Measurements from ENCODE around the gene TP53AIP1. TPM values are rescaled to one million over a fixed set of nuclear protein-coding genes. Genes with fewer than 3 reads are reported as not detected.

TP53AIP1 gene
- total and polyA plus RNA-seq, 9 of the 15 experiments (the other 6 are each of a cell fraction or from before 2014, with no cell fraction given), result not detected

DNA sequence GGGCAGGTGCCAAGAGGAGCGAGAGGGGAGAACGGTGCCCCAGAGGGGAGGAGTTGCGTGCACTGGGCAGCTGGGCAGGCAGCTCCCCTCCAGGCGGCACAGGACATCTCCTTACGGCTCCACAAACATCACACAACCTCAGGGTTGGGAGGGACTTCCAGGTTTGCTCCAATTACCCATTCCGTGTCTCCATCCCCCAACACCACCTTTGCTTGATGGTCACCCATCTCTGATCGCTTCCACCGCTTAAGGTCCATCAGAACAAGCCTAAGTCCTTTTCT, 14.5 kb upstream of the TP53AIP1 start:
- no peak for FAIRE-seq
- ATAC-seq, result no peak
- no peak for TF ChIP-seq MTF1 (CRISPR knock-in tag; IDR thresholded peaks at IDR 0.05; ENCODE audit: borderline replicate concordance)
- TF ChIP-seq, protein P1, sequence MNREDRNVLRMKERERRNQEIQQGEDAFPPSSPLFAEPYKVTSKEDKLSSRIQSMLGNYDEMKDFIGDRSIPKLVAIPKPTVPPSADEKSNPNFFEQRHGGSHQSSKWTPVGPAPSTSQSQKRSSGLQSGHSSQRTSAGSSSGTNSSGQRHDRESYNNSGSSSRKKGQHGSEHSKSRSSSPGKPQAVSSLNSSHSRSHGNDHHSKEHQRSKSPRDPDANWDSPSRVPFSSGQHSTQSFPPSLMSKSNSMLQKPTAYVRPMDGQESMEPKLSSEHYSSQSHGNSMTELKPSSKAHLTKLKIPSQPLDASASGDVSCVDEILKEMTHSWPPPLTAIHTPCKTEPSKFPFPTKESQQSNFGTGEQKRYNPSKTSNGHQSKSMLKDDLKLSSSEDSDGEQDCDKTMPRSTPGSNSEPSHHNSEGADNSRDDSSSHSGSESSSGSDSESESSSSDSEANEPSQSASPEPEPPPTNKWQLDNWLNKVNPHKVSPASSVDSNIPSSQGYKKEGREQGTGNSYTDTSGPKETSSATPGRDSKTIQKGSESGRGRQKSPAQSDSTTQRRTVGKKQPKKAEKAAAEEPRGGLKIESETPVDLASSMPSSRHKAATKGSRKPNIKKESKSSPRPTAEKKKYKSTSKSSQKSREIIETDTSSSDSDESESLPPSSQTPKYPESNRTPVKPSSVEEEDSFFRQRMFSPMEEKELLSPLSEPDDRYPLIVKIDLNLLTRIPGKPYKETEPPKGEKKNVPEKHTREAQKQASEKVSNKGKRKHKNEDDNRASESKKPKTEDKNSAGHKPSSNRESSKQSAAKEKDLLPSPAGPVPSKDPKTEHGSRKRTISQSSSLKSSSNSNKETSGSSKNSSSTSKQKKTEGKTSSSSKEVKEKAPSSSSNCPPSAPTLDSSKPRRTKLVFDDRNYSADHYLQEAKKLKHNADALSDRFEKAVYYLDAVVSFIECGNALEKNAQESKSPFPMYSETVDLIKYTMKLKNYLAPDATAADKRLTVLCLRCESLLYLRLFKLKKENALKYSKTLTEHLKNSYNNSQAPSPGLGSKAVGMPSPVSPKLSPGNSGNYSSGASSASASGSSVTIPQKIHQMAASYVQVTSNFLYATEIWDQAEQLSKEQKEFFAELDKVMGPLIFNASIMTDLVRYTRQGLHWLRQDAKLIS (CRISPR knock-in tag; IDR thresholded peaks at IDR 0.05), result no peak
- TF ChIP-seq MAFK (IDR thresholded peaks at IDR 0.05; ENCODE audit: low read length), result no peak
- TF ChIP-seq, protein P2, sequence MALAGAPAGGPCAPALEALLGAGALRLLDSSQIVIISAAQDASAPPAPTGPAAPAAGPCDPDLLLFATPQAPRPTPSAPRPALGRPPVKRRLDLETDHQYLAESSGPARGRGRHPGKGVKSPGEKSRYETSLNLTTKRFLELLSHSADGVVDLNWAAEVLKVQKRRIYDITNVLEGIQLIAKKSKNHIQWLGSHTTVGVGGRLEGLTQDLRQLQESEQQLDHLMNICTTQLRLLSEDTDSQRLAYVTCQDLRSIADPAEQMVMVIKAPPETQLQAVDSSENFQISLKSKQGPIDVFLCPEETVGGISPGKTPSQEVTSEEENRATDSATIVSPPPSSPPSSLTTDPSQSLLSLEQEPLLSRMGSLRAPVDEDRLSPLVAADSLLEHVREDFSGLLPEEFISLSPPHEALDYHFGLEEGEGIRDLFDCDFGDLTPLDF (CRISPR knock-in tag; IDR thresholded peaks at IDR 0.05), result no peak
- no peak for TF ChIP-seq SIN3B (IDR thresholded peaks at IDR 0.05; ENCODE audit: low read depth)
- no peak for TF ChIP-seq KDM4B (IDR thresholded peaks at IDR 0.05; ENCODE audit: borderline replicate concordance in 2 of 2, low read depth in 1 of 2)
- no peak for TF ChIP-seq KLF6 (CRISPR knock-in tag; IDR thresholded peaks at IDR 0.05; ENCODE audit: borderline replicate concordance)
- TF ChIP-seq, protein P3, sequence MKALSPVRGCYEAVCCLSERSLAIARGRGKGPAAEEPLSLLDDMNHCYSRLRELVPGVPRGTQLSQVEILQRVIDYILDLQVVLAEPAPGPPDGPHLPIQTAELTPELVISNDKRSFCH (CRISPR knock-in tag; IDR thresholded peaks at IDR 0.05), result no peak
- TF ChIP-seq, protein P3 (tag; IDR thresholded peaks at IDR 0.05), result no peak
- TF ChIP-seq, protein P4, sequence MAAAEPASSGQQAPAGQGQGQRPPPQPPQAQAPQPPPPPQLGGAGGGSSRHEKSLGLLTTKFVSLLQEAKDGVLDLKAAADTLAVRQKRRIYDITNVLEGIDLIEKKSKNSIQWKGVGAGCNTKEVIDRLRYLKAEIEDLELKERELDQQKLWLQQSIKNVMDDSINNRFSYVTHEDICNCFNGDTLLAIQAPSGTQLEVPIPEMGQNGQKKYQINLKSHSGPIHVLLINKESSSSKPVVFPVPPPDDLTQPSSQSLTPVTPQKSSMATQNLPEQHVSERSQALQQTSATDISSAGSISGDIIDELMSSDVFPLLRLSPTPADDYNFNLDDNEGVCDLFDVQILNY (CRISPR knock-in tag; IDR thresholded peaks at IDR 0.05), result no peak
- TF ChIP-seq, protein P5, sequence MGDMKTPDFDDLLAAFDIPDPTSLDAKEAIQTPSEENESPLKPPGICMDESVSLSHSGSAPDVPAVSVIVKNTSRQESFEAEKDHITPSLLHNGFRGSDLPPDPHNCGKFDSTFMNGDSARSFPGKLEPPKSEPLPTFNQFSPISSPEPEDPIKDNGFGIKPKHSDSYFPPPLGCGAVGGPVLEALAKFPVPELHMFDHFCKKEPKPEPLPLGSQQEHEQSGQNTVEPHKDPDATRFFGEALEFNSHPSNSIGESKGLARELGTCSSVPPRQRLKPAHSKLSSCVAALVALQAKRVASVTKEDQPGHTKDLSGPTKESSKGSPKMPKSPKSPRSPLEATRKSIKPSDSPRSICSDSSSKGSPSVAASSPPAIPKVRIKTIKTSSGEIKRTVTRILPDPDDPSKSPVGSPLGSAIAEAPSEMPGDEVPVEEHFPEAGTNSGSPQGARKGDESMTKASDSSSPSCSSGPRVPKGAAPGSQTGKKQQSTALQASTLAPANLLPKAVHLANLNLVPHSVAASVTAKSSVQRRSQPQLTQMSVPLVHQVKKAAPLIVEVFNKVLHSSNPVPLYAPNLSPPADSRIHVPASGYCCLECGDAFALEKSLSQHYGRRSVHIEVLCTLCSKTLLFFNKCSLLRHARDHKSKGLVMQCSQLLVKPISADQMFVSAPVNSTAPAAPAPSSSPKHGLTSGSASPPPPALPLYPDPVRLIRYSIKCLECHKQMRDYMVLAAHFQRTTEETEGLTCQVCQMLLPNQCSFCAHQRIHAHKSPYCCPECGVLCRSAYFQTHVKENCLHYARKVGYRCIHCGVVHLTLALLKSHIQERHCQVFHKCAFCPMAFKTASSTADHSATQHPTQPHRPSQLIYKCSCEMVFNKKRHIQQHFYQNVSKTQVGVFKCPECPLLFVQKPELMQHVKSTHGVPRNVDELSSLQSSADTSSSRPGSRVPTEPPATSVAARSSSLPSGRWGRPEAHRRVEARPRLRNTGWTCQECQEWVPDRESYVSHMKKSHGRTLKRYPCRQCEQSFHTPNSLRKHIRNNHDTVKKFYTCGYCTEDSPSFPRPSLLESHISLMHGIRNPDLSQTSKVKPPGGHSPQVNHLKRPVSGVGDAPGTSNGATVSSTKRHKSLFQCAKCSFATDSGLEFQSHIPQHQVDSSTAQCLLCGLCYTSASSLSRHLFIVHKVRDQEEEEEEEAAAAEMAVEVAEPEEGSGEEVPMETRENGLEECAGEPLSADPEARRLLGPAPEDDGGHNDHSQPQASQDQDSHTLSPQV (IDR thresholded peaks at IDR 0.05), result no peak
- no peak for TF ChIP-seq SNRNP70 (optimal IDR thresholded peaks at IDR 0.05; ENCODE audit: low read depth, low read length)
- Histone ChIP-seq H3K36me3 (ENCODE audit: control insufficient read depth, insufficient read depth, low read length) (no peaks in the 10 kb centered on the region), H3K27me3 (ENCODE audit: control insufficient read depth in 2 of 2, insufficient read depth in 2 of 2, low read length in 2 of 2) (peaks cover 0 to 4% of the 10 kb centered on the region in 2 experiments; a peak in 2 of 5 replicates), H3K9me3 (replicated peaks; ENCODE audit: control insufficient read depth, insufficient read depth, low read depth, low read length) (no peaks in the 10 kb centered on the region), H3K27ac (ENCODE audit: extremely low read depth, low read depth, low read length) (no peak overlapping the region), H3K9ac (ENCODE audit: insufficient read depth in 1 of 2, low read depth in 2 of 2, low read length in 2 of 2) (no peak overlapping the region), H4K20me1 (replicated peaks; ENCODE audit: control insufficient read depth, insufficient read depth, low read length) (no peaks in the 10 kb centered on the region), H3K4me1 (replicated peaks in 1 of 2; ENCODE audit: control insufficient read depth in 2 of 2, insufficient read depth in 2 of 2, low read length in 2 of 2) (no peaks in the 10 kb centered on the region), H3K9me1 (ENCODE audit: control insufficient read depth, insufficient read depth, low read length) (no peaks in the 10 kb centered on the region), H3K4me2 (ENCODE audit: insufficient read depth, low read length) (no peak overlapping the region), H3K4me3 (no peak overlapping the region), H2AFZ (ENCODE audit: low read depth, low read length) (no peak overlapping the region), H3K79me2 (ENCODE audit: control insufficient read depth, insufficient read depth, low read length) (no peaks in the 10 kb centered on the region)
- in situ Hi-C loops (cut with MboI) (loop anchor here (5.0 kb wide), 1 partner anchor 80 kb away; no protein-coding TSS in a partner anchor), intact Hi-C loops (cut with micrococcal nuclease) (loop anchor here (5.0 to 10.0 kb wide), 3 partner anchors 378 to 922 kb away; no protein-coding TSS in a partner anchor)
- DNase-seq (ENCODE audit: extremely low read depth in 1 of 4, low spot score in 3 of 4), result no peak
- 4% methylated on average over 7 of the region's 8 CpGs for WGBS (ENCODE audit: insufficient coverage, low coverage, missing lambda C conversion rate)
- BruUV-seq (replicated peaks), result no TSS peak
- CTCF ChIA-PET (ENCODE audit: low intra/inter-chr PET ratio), result interaction anchor here (0.6 to 2.6 kb wide), 5 partner anchors 73 to 1905 kb away, joined by 3 to 23 read pairs (median 3); no protein-coding TSS in a partner anchor
- POLR2A ChIA-PET, result interaction anchor here (1.3 kb wide), 1 partner anchor 72 kb away, joined by 4 read pairs; no protein-coding TSS in a partner anchor

Data from K562 (cell line).